Sciatic nerve (tissue), 2 donors: ENCODE data around the gene CDKN1B. TPM values are rescaled to one million over a fixed set of nuclear protein-coding genes. Genes with fewer than 3 reads are reported as not detected.
A peak's percentile ranks its signal among the peaks of the same experiment; 100 is the strongest.

Experiments
- ATAC-seq: fragments of 200-7000 bp; cut with Tn5 transposase; one replicate; pipeline ENCODE4 v1.9.1; 2020; ENCODE audit warnings: mild to moderate bottlenecking, moderate library complexity
- DNase-seq: peaks from one replicate; pipeline ENCODE4 v3.0.0-alpha.2; 2020; ENCODE audit warnings: low spot score
- intact Hi-C: fragments of 100-400 bp; cut with DNase I; formaldehyde crosslinking; loops from one replicate; pipeline ENCODE4 v1.14.2; 2022
- total RNA-seq: library from RNA; stranded (reverse); fragmentation: NEBNext Ultra II Directional; extraction: Animal tissue kit (Norgen Biotek cat#: 25700); gene quantifications from one replicate; pipeline ENCODE4 v1.2.1, GENCODE V29; 2021
- donor health status: DM: no; HTN: no; CAD: no.
- donor health status: DM: no; HTN: no; CAD: no.

CDKN1B gene
- total RNA-seq, 1 donor from 2014 or later: 110 TPM

DNA sequence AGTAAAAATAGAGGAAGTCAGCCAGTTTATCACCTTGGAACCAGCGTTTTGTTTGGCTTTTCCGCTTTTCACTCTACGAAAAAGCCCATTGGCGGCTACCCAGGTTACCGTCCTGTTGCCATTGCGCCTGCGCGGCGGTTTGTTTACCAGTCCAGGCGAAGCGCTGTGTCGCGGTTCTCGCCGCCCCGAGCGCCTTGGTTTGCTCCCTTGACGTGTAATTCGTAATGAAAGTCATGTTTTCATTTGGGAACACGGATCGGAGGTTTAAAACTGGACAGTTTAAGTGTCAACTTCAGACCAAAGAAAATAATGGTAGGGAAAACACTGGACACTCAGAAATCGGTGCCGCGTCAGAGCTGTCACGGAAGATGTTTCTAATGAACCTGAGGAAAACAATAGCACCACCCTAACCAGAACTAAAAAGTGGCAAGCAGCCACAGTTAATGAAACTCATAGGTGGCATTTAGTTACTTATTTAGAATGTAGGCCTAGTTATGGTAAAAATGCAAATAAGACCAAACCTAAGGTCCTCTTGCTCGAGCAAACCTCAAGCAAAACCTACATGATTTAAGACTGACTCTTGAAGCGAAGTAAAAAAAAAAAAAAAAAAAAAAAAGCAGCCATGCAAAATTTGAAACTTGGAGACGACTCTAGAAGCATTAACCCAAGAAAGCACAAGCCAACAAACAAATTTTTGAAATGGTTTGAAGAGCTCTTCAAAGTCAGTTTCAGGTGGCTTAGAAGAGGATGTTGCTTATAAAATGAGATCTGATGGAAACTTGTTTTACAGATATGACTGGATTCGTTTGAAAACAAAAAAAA is 20.4 kb upstream of the CDKN1B start:
- ATAC-seq: peak; percentile 97
- intact Hi-C loops: no loop called here

DNA sequence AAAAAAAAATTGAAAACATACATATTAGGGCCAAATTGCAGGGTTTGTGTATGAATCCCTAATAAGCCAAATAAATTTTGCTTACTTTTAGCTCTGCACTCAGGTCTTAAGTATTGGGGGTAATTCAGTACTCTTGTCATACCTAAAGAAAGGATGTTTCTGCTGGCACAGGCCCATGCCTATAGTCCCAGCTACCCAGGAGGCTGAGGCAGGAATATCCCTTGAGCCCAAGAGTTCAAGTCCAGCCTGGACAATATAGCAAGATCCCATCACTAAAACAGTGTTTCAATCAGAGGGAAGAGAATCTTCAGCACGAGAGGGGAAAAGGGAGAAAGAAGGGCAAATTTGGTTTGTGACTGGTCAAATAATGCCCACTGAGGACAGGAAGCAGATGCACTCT is 17.8 kb upstream of the CDKN1B start:
- intact Hi-C loops: no loop called here
- DNase-seq: no peak
- no peak for ATAC-seq

More for the DNA sequence above, 20.4 kb upstream of the CDKN1B start:
- DNase-seq: peak; percentile 95

DNA sequence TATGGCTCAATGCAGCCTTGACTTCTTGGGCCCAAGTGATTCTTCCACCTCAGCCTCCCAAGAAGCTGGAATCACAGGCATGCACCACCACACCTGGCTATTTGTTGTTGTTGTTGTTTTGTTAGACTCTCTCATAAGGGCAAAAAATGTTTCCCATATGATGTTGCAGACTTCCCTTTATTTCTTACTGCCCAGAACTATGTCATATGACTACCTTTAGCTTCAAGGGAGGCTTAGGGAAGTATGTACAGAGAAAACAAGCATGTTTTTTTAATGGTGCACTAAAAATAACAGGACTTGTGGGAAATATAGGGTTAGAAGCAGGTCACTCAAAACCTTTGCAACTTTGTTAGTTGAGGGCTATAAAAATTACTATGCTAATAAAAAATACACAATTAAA is 16.9 kb upstream of the CDKN1B start:
- ATAC-seq (no peak), DNase-seq (no peak)
- intact Hi-C loops: no loop called here

DNA sequence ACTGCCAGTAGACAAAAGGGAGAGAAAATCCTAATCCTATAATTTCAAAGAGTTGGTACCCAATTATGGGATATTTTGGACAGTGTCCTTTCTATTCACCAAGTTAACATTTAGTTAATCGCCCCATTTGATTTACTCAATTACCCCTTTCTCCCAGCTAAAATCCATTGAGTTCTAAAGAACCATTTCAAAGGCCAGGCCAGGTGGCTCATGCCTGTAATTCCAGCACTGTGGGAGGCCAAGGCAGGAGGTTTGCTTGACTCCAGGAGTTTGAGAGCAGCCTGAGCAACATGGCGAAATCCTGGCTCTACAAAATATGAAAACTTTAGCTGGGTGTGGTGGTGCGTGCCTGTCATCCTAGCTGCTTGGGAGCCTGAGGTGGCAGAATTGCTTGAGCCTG is 15.7 kb upstream of the CDKN1B start:
- ATAC-seq: no peak
- intact Hi-C loops: no loop called here
- no peak for DNase-seq

DNA sequence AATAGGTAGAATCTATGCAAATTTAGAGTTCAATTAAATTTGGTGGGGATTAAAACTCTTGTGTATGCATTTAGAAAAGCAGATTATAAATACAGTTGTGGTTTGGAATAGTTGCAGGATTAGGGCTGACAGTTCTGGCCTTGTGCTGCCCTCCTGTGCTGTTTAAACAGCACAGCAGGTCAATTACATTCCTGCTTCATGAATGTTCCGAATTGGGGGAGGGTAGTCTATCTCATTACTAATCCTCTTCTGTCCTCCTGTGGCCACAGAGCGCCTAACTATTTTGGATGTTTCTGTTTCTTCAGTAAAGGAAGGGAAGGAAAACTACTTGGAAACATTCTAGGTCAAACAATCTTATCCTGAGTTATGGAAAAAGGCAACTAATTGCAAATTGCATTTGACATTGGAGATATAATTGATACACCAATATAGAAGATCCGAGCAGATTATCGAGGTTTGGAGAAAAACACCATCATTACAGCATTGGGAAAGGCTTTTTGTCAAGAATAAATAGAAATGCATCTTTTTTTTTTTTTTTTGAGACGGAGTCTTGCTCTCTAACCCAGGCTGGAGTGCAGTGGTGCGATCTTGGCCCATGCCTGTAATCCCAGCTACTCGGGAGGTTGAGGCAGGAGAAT is 12.5 kb upstream of the CDKN1B start:
- peak; percentile 99 for ATAC-seq
- intact Hi-C loops: no loop called here
- no peak for DNase-seq

DNA sequence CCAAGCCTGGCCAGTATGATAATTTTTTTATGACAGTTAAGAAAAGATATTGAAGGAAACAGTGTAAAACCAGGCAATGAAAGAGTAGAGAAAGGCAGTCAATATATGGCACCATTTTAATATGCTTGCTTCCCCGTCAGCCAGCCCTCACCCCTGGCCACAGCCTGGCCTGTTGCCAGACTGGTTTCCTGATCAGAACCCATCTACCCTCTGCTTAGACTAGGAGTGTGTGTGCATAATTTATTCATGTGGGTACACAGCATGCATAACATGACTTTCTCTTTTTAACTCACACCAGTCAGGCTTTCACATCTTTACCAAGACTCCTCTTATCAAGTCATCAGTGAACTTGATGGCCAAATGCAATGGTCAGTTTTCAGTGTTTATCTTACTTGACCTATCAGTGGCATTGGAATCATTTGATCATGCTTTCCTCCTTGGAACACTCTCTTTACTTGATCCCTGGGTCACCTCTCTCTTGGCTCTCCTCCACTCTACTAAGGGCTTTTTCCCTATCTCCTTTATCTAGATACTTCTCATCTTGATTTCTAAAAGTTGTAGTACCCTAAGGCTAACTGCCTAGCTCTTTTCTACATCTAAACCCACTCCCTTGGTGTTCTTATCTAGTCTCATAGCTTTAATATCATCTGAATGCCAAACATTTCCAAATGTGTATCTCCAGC is 11.2 kb upstream of the CDKN1B start:
- intact Hi-C loops: no loop called here
- ATAC-seq: no peak
- DNase-seq: no peak

DNA sequence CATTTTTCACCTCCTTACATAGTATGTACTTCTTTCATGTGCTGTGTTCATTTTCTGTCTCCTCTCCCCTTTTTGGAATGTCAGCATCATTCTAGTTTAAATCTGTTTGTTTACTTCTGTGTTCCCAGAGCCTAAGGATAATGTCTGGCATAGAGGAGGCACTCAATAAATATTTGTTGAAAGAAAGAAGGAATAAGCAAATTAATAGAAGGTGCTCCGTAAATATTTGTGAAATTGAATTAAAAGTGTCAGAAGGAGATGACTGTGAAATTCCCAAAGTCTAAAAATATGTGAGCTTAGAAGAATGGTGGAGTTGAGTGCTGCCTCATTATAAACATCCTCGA is 3.3 kb upstream of the CDKN1B start:
- DNase-seq (no peak), ATAC-seq (no peak)
- intact Hi-C loops: no loop called here

DNA sequence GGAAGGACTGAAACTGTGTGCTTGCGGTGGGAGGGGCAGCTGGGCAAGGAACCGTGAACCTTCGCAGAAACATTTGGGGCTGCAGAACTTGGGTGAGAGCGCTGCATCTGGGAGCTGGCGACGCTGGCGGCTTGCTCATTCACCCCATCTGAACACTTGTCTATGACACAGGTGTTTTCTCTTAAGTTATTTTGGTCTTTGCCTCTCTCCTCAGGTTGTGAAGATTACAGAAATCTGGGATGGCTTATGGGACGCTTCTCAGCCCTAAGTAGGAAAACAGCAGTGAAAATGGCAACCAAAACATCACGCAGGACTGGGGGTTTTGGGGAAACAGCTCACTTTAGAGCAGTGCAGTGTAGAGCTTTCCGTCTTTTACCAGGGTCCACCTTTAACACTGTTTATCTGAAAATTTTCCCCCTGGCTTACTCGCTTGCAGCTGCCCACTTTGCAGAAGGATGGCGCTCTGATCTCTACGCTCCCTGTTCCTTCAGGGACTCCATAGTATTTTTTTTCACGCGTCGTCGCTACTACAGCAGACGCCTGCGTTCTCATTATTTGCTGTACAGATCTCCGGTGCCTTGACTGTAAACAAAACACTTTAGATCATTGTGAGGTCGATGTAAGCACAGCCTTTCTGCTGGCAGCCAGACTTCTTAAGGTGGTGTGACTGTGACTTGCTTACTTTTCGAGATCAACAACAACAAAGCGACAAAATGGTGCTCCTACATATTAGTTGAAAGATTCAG is 2.7 kb upstream of the CDKN1B start:
- intact Hi-C loops: no loop called here
- DNase-seq (no peak), ATAC-seq (no peak)

DNA sequence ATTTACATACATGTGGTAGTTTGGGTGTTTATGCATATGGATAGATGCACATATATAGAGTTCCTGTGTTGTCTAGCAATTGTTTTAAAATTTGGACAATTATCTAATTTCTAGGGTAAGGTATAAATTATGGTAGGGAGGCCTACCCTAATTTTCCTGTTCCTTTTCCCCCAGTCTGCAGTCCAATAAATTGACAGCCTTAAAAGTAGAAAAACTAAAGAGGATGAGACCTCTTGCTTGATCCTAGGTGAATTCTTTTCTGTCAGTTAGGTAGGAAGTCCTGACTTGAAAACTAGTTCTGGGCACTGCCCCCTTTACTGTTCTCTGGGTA is 2.1 kb upstream of the CDKN1B start:
- intact Hi-C loops: no loop called here
- no peak for DNase-seq
- no peak for ATAC-seq

DNA sequence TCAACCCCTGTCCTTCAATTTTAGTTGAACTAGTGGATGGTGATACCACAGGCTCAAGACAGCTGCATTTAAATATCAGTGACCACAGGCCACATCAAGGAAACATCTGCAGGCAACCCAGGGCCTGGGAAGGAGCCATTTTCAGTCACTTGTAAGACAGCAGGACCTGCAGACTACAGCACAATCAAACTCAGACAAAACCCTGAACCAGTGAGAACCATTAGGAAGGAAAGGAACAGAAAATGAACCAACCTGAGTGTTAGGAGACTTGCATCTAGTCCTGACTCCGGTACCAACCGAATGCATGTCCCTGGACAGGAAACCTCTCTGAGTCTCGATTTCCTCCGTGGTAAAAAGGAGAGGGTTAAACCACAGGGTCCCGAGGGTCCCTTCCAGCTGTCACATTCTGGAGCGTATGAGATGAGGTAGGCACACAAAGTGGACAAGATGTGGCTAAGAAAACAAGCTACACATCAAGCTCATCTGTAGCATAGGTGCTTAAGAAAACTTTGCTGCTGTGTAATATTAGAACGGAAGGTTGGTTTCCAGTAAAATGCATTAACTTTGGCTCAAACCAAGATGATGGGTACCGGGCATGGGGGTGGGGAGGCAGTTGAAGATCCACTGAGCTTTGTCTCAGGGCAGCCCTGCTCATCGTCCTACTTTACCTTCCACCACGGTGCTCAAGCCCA is 1.6 kb upstream of the CDKN1B start:
- no peak for ATAC-seq
- DNase-seq: no peak
- intact Hi-C loops: no loop called here

DNA sequence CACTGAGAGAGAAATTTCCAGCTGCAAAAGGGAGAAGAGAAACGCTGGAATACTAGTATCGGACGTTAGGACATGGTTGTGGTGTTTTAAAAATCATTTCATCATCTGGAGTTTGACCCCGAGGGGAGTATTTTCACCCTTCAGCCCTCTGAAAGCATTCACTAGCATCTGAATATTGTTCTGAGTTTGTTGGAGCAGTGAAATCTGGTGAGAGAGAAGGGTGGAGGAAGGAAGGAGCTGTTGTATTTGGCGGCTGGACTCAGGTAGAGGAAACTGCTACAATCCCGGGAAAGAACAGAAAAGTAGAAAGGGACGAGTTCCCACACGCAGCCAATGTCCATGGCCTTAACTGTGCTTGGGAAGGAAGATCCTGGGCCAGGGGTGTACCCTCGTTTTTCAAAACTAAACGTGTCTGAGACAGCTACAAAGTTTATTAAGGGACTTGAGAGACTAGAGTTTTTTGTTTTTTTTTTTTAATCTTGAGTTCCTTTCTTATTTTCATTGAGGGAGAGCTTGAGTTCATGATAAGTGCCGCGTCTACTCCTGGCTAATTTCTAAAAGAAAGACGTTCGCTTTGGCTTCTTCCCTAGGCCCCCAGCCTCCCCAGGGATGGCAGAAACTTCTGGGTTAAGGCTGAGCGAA is 896 bp upstream of the CDKN1B start:
- intact Hi-C loops: no loop called here
- DNase-seq (no peak), ATAC-seq (peak; percentile 1)

DNA sequence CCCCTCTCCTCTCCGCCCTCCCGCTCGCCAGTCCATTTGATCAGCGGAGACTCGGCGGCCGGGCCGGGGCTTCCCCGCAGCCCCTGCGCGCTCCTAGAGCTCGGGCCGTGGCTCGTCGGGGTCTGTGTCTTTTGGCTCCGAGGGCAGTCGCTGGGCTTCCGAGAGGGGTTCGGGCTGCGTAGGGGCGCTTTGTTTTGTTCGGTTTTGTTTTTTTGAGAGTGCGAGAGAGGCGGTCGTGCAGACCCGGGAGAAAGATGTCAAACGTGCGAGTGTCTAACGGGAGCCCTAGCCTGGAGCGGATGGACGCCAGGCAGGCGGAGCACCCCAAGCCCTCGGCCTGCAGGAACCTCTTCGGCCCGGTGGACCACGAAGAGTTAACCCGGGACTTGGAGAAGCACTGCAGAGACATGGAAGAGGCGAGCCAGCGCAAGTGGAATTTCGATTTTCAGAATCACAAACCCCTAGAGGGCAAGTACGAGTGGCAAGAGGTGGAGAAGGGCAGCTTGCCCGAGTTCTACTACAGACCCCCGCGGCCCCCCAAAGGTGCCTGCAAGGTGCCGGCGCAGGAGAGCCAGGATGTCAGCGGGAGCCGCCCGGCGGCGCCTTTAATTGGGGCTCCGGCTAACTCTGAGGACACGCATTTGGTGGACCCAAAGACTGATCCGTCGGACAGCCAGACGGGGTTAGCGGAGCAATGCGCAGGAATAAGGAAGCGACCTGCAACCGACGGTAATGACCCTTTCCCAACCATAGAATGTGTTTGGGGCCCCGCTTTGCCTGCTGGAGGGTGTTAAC is 615 bp downstream of the CDKN1B start:
- no peak for DNase-seq
- intact Hi-C loops: no loop called here

DNA sequence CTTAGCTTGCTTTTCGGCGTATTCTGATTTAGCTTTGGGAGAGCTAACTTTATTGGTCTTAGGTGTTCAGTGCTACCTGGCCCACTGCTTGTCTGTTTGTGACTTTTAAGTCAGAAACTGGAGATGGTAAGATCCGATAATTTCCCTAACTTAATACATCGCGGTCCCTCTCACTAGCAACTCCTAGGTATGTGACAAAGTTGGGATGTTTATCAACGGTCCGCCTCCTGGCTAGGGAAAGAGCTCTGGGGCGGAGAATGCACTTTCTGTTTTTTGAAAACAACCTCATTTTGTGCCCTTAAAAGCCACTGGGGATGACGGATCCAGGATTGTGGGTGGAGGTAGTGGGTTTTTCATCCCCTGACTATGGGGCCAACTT is 1.2 kb downstream of the CDKN1B start:
- DNase-seq (no peak), ATAC-seq (no peak)
- intact Hi-C loops: no loop called here

More for the DNA sequence above, 615 bp downstream of the CDKN1B start:
- ATAC-seq: peak; percentile 16

DNA sequence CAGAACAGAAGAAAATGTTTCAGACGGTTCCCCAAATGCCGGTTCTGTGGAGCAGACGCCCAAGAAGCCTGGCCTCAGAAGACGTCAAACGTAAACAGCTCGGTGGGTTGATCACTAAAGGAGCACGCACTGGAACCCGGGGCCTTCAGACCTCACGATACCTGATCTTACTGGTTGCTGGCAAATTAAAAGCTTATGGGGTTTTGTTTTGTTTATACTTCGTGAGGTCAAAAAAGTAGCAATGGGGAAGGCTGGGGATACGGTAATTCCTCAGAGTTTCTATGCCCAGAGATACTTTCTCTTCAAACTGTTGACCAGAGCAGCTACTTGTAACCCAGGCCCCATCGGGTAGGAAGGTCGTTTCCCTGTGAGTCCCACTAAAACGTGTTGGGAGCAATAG is 1.7 kb downstream of the CDKN1B start:
- ATAC-seq: no peak
- DNase-seq: no peak
- intact Hi-C loops: no loop called here

DNA sequence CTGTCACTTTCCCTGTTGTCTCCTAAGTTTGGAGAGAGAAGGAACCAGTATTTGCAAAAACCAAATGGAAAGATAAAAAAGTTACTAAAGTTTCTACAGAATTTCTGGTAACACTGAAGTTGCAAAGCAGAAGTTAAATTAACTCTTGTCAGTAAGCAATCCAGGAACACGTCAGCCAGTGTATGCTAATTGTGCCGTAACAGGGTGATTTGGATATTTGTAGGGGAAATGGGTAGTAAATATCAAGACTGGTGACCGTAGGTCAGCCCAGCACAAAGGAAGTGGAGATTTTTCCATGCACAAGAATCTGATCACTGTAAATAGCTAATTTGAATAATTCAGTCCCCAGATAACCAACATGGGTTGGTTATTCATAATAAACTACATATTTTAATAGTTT is 2.3 kb downstream of the CDKN1B start:
- intact Hi-C loops: no loop called here
- ATAC-seq (no peak), DNase-seq (no peak)

DNA sequence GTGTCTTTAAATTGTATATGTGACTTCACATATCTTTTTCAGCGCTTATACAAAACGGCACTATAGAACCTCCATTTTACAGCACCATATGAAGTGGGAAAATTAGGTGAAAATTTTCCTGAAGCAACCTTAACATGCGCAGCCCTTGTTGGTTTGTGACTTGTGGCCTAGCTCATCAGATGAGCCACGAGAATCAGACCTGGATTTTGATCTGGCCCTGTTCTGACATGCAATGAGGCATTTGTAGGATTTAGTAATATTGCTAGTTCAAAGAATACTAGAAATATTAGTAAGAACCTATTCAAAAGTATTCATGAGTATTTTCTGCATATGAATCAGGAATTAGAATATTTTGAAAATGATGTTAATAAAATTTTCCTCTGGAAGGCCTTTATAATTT is 2.9 kb downstream of the CDKN1B start:
- DNase-seq: no peak
- ATAC-seq: no peak
- intact Hi-C loops: no loop called here

DNA sequence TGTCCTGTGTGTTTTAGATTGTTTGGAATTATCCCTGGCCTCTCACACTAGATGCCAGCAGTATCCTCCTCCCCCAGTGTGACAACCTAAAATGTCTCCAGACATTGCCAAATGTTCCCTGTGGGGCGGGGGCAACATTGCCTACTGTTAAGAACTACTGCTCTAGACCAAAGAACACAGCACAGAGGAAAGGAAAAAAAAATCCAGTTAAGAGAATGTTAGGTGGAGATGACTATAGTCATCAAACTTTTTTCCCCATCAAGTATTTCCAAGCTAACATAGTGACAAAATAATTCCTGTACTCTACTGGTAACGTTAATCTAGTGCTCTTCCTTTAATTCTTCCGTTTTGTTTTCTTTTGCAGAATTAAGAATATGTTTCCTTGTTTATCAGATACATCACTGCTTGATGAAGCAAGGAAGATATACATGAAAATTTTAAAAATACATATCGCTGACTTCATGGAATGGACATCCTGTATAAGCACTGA is 3.5 kb downstream of the CDKN1B start:
- intact Hi-C loops: no loop called here
- no peak for ATAC-seq

DNA sequence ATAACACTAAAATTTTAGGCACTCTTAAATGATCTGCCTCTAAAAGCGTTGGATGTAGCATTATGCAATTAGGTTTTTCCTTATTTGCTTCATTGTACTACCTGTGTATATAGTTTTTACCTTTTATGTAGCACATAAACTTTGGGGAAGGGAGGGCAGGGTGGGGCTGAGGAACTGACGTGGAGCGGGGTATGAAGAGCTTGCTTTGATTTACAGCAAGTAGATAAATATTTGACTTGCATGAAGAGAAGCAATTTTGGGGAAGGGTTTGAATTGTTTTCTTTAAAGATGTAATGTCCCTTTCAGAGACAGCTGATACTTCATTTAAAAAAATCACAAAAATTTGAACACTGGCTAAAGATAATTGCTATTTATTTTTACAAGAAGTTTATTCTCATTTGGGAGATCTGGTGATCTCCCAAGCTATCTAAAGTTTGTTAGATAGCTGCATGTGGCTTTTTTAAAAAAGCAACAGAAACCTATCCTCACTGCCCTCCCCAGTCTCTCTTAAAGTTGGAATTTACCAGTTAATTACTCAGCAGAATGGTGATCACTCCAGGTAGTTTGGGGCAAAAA is 4.1 kb downstream of the CDKN1B start:
- DNase-seq: no peak
- intact Hi-C loops: no loop called here
- no peak for ATAC-seq

More for the DNA sequence above, 3.5 kb downstream of the CDKN1B start:
- DNase-seq: no peak
